Measurements from ENCODE around the gene TERB1.
A peak's percentile ranks its signal among the peaks of the same experiment; 100 is the strongest.

The TERB1 gene

DNA sequence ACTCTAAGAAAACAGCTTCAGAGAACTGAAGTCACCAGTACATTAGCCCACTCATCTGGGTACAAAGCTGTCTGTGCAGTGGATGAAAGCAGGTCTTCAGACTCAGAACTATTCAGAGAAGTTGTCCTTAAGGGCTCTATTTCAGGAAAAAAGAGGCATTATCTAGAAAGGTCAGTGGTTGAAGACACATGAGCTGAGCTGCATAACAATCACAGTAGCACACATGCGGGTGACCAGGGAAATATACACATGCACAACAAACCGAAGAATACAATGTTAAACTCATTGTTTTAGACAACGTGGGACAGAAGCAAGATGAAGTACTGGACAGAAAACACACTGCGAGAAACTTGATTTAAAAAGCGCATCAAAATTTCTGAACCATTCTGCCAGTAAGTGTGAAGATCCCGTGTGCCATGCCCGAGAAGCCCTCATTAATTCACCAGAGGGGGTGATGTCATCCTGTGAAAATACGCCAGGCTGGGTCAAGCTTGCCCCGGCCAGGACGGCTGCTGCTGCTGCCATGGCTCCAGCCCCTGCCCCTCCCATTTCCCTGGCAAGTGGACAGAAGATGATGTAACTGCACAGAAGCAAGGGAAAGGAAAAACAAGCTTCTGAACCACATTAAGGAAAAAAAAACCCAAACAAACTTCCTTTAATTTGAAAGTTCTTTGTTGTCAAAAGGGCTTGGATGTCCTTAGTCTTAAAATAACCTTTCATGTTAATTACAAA is 60.0 kb downstream of the TERB1 start:
- DNase-seq, result no peak

DNA sequence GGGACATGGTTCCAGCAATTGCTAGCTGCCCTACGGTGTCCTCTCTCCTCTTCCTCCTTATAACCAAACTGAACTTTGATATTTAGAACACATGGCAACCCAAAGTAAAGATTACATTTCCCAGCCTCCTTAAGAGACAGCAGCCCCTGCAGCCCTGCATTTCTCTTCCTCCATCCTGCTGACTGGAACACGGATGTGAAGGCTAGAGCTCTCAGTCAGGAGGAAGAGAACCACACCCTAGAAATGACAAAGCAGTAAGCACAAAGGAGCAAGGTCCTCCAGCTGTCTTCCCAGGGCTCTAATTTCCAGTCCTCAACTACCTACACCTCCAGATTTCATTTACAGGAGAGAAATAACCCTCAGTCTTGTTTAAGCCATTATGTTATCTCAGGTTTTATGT is 60.9 kb downstream of the TERB1 start:
- DNase-seq, result no peak

DNA sequence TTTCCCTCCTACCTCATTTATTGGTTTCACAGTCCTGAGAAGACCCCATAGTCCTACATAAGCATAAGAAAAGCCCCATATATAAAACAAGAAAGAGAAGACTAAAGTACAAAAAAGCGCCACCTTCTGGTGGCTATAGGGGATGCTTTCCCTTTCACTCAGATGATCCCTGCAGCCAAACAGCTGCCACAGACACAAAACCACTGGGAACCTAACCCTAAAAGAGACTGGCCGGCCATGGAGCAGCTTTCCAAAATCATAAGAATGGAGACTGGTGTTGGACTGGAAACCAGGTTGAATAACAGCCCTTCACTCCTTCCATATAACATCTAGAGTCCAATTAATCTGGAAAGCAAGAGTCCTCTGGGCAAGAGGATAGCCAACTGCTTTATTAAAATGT is 61.4 kb downstream of the TERB1 start:
- peak; percentile 60 to 76 for DNase-seq

DNA sequence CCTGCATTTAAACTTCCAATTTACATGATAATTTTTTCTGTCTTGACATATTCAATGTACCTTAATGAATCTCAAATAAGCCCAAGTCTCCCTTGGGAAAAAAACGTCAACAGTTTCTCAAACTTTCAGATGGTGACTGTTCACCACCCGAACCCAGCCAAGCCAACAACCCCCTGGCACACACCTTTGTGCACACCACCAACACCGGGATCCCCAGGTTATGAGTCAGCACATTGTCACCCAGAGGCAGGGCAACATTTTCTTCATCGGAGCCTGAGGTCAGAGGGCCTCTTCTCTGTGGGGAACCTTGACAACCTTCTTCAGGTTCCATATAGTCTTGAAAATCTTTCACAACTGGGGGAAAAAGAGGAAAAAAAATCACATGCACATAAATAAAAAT is 65.5 kb downstream of the TERB1 start:
- no peak for DNase-seq

DNA sequence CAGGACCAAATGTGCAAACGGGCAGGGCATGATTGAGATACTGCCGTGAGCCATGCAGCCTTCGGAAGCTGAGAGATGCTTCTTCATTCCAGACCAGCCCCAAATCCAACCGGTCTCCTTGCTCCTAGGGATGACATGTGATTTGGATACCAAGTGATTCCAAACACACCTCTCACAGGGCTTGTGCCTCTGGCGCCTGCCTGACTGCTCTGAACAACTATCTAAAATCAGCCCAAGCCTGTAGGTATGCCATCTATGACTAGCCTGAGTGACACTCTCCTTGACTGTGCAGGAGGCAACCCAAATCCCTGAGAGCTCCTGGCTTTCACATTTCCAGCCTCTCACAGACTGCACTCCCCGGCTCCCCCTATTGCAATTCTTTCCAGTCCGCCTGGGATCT is 70.3 kb downstream of the TERB1 start:
- no peak for DNase-seq

DNA sequence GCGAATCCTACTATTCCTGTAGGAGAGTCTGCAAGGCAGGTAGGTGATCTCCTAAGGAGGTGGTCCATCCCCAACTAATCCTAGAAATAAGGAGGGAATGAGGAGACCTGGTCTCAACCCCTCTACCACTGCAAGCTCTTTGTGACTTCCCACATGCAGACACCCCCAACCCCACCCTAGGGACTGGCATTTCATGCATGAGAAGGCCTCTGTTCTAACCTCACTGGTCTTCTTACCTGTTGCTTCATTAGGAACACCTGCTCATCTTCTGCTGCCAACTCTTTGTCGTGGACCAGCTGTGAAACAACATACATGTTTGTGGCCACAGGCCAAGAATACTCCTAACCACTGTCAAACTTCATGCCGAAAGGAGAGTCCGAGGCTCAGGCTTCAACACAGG is 72.6 kb downstream of the TERB1 start:
- DNase-seq, result no peak

DNA sequence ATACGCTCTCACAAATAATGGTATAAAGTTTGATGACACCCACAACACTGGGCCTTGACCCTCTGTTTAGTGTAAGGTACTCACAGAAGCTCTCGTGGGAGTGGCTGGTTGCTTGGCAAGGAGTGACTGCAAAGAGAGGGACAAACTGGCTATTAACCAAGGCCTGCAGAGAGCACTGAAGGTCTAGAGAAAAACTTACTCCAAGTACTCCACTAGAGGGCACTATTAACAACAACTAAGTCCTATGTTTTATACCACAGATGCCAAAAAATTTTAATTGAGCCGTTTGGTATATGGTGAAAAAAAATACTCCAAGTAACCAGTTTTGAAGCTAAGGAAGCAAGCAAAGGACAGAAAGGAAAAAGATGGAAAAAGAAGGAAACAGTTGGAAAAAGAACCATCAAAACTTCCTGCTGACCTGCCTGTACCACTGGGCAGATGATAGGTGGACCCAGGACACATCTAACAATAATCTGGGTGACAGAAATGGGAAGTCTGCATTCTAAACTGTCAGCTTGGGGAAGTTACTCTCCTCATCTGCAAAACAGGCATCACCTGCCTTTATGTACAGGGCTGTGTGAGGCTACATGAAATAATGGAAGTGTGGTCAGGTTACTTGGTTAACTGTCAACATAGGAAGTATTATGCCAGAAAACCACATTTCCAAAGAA is 73.1 kb downstream of the TERB1 start:
- peak; percentile 81 to 90 for DNase-seq

DNA sequence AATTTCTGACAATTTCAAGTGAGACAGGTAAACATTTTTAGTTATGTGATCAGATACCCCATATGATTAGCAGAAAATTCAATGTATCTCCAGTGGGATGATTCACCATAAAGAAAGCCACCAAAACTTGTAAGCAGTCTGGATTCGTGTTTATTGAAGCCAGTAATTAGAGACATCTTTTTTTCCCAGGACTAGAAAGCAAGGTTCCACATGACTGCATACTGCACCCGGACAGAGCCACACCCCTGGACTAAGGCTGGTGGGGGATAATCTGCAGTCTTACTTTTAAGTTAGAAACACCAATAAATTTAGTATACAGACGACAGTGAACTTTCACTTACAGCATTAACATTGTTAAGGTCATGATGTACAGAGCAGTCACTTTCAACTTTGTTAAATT is 80.6 kb downstream of the TERB1 start:
- no peak for DNase-seq

DNA sequence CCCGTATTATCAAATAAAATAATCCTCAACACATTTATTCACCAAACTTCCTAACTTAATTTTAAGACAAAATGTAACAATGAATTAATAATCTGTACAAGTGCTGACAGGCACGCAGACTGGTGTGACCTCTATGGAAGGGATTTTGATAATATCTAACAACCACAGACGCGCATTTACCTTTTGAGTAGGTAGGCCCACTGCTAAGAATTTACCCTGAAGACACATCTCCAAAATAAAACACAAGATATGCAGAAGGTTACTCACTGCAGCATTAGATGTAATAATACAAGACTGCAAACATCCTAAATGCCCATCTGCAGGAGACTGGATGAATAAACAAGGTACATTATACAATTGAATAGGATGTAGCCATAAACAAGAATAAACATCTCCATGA is 82.1 kb downstream of the TERB1 start:
- DNase-seq, result no peak

DNA sequence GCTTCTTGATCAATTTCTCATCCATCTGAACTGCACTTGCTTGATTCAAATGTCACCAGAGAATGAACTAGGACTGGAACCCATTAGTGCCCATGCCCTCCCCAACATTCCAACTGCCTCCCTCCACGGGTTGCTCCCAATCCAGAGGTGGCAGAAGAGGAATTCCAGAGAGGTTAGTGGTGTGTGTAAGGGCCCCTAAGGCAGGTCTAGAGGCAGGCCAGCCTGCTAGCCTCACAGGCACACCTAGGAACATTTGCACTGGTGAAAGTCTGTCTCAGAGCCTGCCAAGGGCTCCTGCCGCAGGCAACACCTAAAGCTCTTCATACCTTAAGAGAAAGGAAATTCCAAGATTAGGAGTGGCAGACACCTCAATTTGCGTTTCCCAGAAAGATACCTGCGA is 83.6 kb downstream of the TERB1 start:
- DNase-seq, result no peak

DNA sequence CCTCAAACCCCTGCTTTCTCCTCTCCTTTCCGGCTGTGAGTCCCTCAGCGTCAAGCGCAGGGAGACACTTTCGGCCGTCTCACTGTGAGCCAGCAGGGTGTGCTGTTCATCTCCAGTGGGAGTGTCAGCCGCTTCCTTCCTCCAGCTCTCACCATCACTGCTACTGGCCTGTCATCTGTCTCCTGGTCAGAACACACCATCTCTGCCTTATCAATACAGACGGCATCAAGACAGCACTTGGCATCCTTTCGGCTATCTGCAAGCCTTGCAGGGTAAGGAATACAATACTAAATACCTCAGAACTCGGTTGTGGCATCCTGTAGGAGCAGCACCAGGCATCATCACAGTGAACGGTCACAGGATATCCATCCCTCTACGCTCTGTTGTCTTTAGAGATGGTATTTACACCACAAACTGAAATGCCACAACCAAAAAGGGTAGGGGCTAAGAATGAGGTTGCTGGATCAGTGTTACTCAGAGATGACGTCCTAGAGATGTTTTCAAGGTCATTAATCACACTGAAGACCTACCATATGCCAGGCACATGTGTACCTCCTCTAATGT is 84.2 kb downstream of the TERB1 start:
- DNase-seq, result peak; percentile 76 to 79

DNA sequence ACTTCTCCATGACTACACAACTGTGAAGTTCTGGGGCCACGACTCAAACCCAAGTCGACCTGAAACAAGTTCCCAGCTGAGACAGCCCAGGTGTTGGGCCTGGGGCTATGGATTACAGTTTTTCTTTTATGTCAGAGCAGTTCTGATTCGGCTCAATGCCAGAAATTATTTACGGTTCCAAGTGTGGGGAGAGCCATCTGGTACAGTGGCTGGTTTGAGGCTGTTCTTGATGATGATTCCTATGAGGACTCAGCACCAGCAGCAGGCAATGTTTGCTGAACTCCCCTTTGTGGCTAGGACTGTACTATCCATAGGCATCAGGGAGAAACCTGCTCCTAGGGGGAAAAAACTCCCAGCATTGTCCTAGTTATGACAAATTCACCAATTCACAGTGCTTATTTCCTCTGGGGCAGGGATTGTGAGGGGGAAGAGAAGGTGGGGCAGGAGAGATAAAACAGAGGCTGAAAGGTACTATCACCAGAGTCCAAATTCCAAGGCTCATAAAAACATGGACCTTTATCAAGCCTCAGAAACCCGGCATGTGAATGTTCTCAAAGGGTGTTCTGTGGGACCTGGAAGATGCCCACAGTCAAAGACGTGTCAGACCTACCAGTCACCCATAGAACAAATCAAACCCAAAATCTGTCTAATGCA is 86.6 kb downstream of the TERB1 start:
- no peak for DNase-seq

DNA sequence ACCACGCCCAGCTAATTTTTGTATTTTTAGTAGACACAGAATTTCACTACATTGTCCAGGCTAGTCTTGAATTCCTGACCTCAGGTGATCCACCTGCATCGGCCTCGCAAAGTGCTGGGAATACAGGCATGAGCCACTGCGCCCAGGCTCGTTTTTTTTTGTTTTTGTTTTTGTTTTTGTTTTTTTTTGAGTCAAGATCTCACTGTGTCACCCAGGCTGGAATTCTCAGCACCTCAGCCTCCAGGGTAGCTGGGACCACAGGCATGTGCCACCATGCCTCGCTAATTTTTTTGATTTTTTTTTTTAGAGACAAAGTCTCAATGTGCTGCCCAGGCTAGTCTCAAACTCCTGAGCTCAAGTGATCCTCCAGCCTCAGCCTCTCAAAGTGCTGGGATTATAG is 87.3 kb downstream of the TERB1 start:
- DNase-seq, result no peak

DNA sequence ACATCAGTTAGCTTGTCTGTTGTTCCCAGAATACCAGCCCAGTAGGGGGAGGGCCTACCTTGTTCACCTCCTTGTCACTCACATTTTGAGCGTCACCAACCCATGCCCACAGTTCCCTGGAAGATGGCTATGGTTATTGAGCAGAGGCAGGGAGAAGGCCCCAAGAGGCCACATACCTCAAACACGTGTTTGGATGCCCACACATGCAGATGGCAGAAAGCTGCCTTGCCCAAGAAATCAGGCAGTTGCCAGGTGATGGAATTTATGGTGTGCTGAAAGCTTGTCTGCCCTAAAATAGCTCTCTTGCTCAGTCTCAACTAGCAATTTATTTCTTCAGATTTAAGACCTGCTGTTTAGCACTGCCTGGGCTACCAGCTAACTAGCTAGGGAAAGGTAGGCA is 88.3 kb downstream of the TERB1 start:
- DNase-seq, result no peak

DNA sequence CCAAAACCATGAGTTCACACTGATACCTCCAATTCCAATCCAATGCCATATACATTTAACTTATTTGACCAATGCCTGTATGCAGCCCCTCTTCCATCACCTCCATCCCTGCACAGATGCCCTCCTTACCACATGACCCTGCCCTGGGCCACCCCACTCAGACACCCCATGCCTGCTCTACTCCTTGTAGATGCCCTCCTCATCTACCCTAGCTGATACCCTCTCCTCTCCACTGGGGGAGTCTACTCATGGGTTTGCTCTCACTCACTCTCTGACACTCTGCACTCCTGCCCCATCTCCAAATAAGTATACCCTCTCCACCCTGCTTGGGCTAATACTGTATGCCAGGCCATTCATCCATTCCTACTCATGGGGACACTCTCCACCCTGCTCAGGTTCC is 88.9 kb downstream of the TERB1 start:
- DNase-seq, result no peak

DNA sequence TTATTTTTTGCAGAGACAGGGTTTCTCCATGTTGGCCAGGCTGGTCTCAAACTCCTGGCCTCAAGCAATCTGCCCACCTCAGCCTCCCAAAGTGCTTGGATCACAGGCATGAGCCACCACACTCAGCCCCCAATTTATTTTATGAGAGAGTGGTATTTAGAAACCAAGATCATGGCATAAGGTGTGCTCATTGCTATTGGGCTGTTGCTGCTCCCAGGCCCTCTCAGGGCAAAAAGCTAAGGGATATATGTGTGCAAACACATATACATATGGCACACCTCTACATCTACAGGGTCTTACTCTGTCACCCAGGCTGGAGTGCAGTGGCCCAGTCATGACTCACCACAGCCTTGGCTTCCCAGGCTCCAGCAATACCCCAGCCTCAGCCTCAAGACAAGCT is 89.8 kb downstream of the TERB1 start:
- no peak for DNase-seq

DNA sequence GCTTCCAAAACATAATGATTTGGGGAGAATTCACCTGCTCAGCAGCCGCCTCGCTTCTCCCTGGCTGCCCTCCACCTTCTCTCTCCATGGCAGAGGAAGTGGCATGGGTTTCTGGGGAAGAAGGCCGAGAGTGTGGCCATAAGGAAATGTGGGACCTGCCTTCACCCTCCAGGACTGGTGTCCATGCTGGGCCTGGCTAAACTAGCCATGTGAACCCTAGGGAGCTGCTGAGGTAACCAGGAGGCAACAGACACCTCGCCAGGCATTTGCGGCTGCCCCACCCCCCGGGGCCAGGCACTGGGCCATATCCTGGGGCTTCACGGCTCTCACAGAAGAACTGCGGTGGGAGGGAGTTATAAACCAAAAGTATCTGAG is 94.9 kb downstream of the TERB1 start:
- no peak for DNase-seq

DNA sequence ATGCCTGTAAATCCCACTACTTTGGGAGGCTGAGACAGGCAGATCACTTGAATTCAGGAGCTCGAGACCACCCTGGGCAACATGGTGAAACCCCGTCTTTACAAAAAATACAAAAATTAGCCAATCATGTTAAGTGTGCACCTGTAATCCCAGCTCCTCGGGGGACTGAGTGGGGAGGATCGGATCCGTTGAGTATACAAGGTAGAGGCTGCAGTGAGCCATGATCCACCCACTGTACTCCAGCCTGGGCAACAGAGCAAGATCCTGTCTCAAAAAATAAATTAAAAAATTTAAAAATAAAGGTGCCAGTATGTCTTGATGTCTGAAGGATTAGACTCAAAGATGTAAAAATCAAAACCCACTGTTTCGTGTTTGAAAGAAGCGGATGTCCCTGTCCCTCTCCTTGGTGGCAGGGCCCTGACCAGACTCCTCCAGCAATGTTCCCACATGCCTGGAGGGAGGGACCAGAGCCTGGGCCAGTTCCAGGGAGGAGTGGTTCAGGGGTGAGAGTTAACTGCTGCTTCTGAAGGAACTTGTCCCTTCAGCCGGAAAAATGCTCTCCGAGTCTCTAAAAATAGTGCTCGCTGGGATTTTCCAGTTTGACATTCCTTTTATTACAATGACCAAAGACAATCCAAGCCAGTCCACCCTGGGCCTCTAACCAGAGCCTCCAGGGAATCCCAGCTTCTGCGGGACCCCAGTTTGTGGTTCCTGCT is 95.4 kb downstream of the TERB1 start:
- no peak for DNase-seq

All from Kasumi-1 (cell line).